H1 (cell line): ENCODE results near the gene SLC25A40. TPM values are rescaled to one million over a fixed set of nuclear protein-coding genes. Genes with fewer than 3 reads are reported as not detected.

Source experiments
- CTCF ChIA-PET: fragments of 300-600 bp; sonication (Branson Sonifier 250); formaldehyde crosslinking; loops from one replicate; lab custom pipeline; 2021; ENCODE audit not compliant: partially characterized antibody; lab: Charles Lee
- POLR2A ChIA-PET: fragments of 300-600 bp; sonication (Branson Sonifier 250); formaldehyde crosslinking; loops from one replicate; lab custom pipeline; 2021; ENCODE audit warnings: inconsistent platforms; ENCODE audit not compliant: partially characterized antibody; lab: Charles Lee
- DNase-seq, 2 experiments: peaks; one replicate each; pipeline versions ENCODE4 v3.0.0 to v3.0.0-alpha.2; 2010 to 2022; ENCODE audit warnings: low spot score in 2 of 2, low read depth in 1 of 2, mixed read lengths in 1 of 2
- FAIRE-seq: peaks from 2 replicates; lab custom pipeline; 2011; peaks lifted over from hg19 to GRCh38; lab: Jason Lieb, UNC
- H2AFZ ChIP-seq: 2 replicates; pipeline ENCODE4 v1.8.1; 2012; ENCODE audit warnings: low read length, inconsistent platforms
- H2AK5ac ChIP-seq: 2 replicates; pipeline ENCODE4 v1.6.1; 2013; ENCODE audit warnings: low read depth, low read length
- H2BK120ac ChIP-seq: replicated peaks from 2 replicates; pipeline ENCODE3; 2013; ENCODE audit warnings: low read depth, low read length, inconsistent platforms
- H2BK12ac ChIP-seq: 2 replicates; pipeline ENCODE4 v1.6.1; 2013; ENCODE audit warnings: low read depth, low read length
- H2BK15ac ChIP-seq: 2 replicates; pipeline ENCODE4 v1.6.1; 2013; ENCODE audit warnings: low read length
- H2BK20ac ChIP-seq: 2 replicates; pipeline ENCODE4 v1.6.1; 2013; ENCODE audit warnings: low read length
- H2BK5ac ChIP-seq: 2 replicates; pipeline ENCODE4 v1.6.1; 2013; ENCODE audit warnings: low read depth, low read length
- H3K14ac ChIP-seq: 2 replicates; pipeline ENCODE4 v1.6.1; 2013; ENCODE audit warnings: inconsistent platforms; ENCODE audit not compliant: insufficient read length
- H3K18ac ChIP-seq: 2 replicates; pipeline ENCODE4 v1.6.1; 2013; ENCODE audit warnings: low read length; ENCODE audit errors: extremely low read depth
- H3K23ac ChIP-seq: 2 replicates; pipeline ENCODE4 v1.6.1; 2013; ENCODE audit warnings: inconsistent platforms; ENCODE audit not compliant: insufficient read length
- H3K23me2 ChIP-seq: 2 replicates; pipeline ENCODE4 v1.6.1; 2013; ENCODE audit warnings: low read depth, low read length
- H3K27ac ChIP-seq: 2 replicates; pipeline ENCODE4 v1.6.1; 2011; ENCODE audit warnings: low read depth, low read length, inconsistent platforms
- H3K27me3 ChIP-seq, 4 experiments: replicated peaks in 1 of 4; 1 replicate in 1 of 4; 2 replicates in 3 of 4; pipeline versions ENCODE4 v1.6.1 to v1.8.1; 2011 to 2013; ENCODE audit warnings: low read length in 3 of 4, mild to moderate bottlenecking in 3 of 4, inconsistent platforms in 2 of 4, mixed read lengths in 2 of 4, moderate library complexity in 1 of 4; ENCODE audit not compliant: control insufficient read depth in 3 of 4, insufficient read depth in 3 of 4; ENCODE audit errors: extremely low read depth in 1 of 4
- H3K36me3 ChIP-seq, 4 experiments: 2 replicates each; pipeline versions ENCODE4 v1.6.1 to v1.8.1; 2011 to 2013; ENCODE audit warnings: mild to moderate bottlenecking in 4 of 4, low read length in 3 of 4, moderate library complexity in 2 of 4, control low read depth in 1 of 4, inconsistent platforms in 1 of 4; ENCODE audit not compliant: insufficient read depth in 4 of 4, control insufficient read depth in 2 of 4
- H3K4ac ChIP-seq: replicated peaks from 2 replicates; pipeline ENCODE3; 2013; ENCODE audit warnings: low read length, low read depth, mixed read lengths, inconsistent platforms; ENCODE audit not compliant: insufficient read length
- H3K4me1 ChIP-seq, 4 experiments: replicated peaks in 1 of 4; 1 replicate in 1 of 4; 2 replicates in 3 of 4; pipeline versions ENCODE4 v1.6.1 to v1.8.1; 2011 to 2013; ENCODE audit warnings: low read length in 3 of 4, inconsistent platforms in 2 of 4, mixed read lengths in 1 of 4; ENCODE audit not compliant: insufficient read depth in 4 of 4, control insufficient read depth in 3 of 4
- H3K4me2 ChIP-seq, 2 experiments: 2 replicates each; pipeline versions ENCODE4 v1.6.1 to v1.8.1; 2011 to 2013; ENCODE audit warnings: low read depth in 2 of 2, low read length in 2 of 2, control low read depth in 1 of 2, inconsistent platforms in 1 of 2, mild to moderate bottlenecking in 1 of 2; ENCODE audit not compliant: insufficient read depth in 1 of 2
- H3K4me3 ChIP-seq, 4 experiments: fragments of 200-600, 300-600 bp in 1 of 4; sonication (generic), shearing (Covaris generic), sonication (Bioruptor Twin) in 1 of 4; 2 replicates each; pipeline versions ENCODE4 v1.5.1 to v1.8.1; 2011 to 2016; ENCODE audit warnings: low read length in 4 of 4, low read depth in 3 of 4, control low read depth in 2 of 4, inconsistent platforms in 2 of 4, mild to moderate bottlenecking in 2 of 4, mixed read lengths in 1 of 4, moderate library complexity in 1 of 4; ENCODE audit not compliant: insufficient read depth in 2 of 4; ENCODE audit errors: extremely low read depth in 1 of 4
- H3K56ac ChIP-seq: replicated peaks from 2 replicates; pipeline ENCODE3; 2013; ENCODE audit warnings: low read depth, mild to moderate bottlenecking, mixed read lengths, low read length, inconsistent platforms; ENCODE audit not compliant: insufficient read length
- H3K79me1 ChIP-seq: 2 replicates; pipeline ENCODE4 v1.6.1; 2013; ENCODE audit warnings: low read depth, low read length, control low read depth
- H3K79me2 ChIP-seq, 2 experiments: 2 replicates each; pipeline versions ENCODE4 v1.6.1 to v1.8.1; 2012 to 2013; ENCODE audit warnings: low read length in 2 of 2, mild to moderate bottlenecking in 2 of 2, inconsistent platforms in 1 of 2; ENCODE audit not compliant: insufficient read depth in 2 of 2, control insufficient read depth in 1 of 2
- H3K9ac ChIP-seq, 4 experiments: replicated peaks in 1 of 4; 1 replicate in 1 of 4; 2 replicates in 3 of 4; pipeline versions ENCODE4 v1.6.1 to v1.8.1; 2011 to 2013; ENCODE audit warnings: low read depth in 3 of 4, low read length in 3 of 4, control low read depth in 2 of 4, mild to moderate bottlenecking in 2 of 4, moderate library complexity in 2 of 4, inconsistent platforms in 1 of 4; ENCODE audit errors: extremely low read depth in 1 of 4
- H3K9me3 ChIP-seq, 2 experiments: 2 replicates each; pipeline versions ENCODE4 v1.6.1 to v1.8.1; 2012 to 2013; ENCODE audit warnings: mild to moderate bottlenecking in 2 of 2, moderate library complexity in 2 of 2, control low read depth in 1 of 2, inconsistent platforms in 1 of 2, low read depth in 1 of 2, low read length in 1 of 2, mixed read lengths in 1 of 2; ENCODE audit not compliant: insufficient read depth in 2 of 2
- H4K20me1 ChIP-seq, 2 experiments: replicated peaks in 1 of 2; 2 replicates each; pipeline versions ENCODE3 to v1.8.1; 2011 to 2013; ENCODE audit warnings: inconsistent platforms in 2 of 2, low read length in 2 of 2, mild to moderate bottlenecking in 1 of 2; ENCODE audit not compliant: insufficient read depth in 2 of 2, control insufficient read depth in 1 of 2
- H4K5ac ChIP-seq: 2 replicates; pipeline ENCODE4 v1.6.1; 2013; ENCODE audit warnings: low read length, low read depth, mixed read lengths, inconsistent platforms; ENCODE audit not compliant: insufficient read length
- H4K8ac ChIP-seq: 2 replicates; pipeline ENCODE4 v1.8.0; 2013; ENCODE audit warnings: mild to moderate bottlenecking, moderate library complexity, low read length, inconsistent platforms; ENCODE audit not compliant: insufficient read depth; ENCODE audit errors: extremely low read depth
- H4K91ac ChIP-seq: replicated peaks from 2 replicates; pipeline ENCODE3; 2013; ENCODE audit warnings: low read length, mixed read lengths, inconsistent platforms; ENCODE audit not compliant: insufficient read length
- ASH2L ChIP-seq: fragments of 200-600, 300-600 bp; sonication (generic); IDR thresholded peaks from one replicate; pipeline ENCODE4 v1.7.1; 2017; ENCODE audit warnings: low read length
- CBX5 ChIP-seq: fragments of 300-800, 300-1000 bp; sonication (generic); IDR thresholded peaks from 2 replicates; pipeline ENCODE4 v1.7.1; 2016; ENCODE audit warnings: antibody characterized with exemption, low read length, low read depth
- EGR1 ChIP-seq: IDR thresholded peaks from 2 replicates; pipeline ENCODE4 v1.6.1; 2011; ENCODE audit warnings: low read depth, low read length, borderline replicate concordance
- FOSL1 ChIP-seq: IDR thresholded peaks from 2 replicates; pipeline ENCODE4 v1.6.1; 2011; ENCODE audit warnings: mild to moderate bottlenecking, low read depth, low read length, moderate library complexity; ENCODE audit not compliant: insufficient read depth
- PHF8 ChIP-seq: fragments of 200-600 bp; sonication (generic); conservative IDR thresholded peaks from 2 replicates; pipeline ENCODE4 v1.7.1; 2012; ENCODE audit warnings: low read depth, mild to moderate bottlenecking, inconsistent platforms, low read length, moderate library complexity
- POU5F1 ChIP-seq: IDR thresholded peaks from 2 replicates; pipeline ENCODE4 v1.6.1; 2011; ENCODE audit warnings: low read depth, mild to moderate bottlenecking, low read length, moderate library complexity
- RAD21 ChIP-seq, 2 experiments: IDR thresholded peaks in 1 of 2; conservative IDR thresholded peaks in 1 of 2; 2 replicates each; pipeline ENCODE4 v1.6.1; 2011; ENCODE audit warnings: low read depth in 2 of 2, low read length in 2 of 2, improper control_type of control experiment in 1 of 2, inconsistent platforms in 1 of 2, mild to moderate bottlenecking in 1 of 2, moderate library complexity in 1 of 2
- SP1 ChIP-seq: IDR thresholded peaks from 2 replicates; pipeline ENCODE4 v1.6.1; 2011; ENCODE audit warnings: low read depth, low read length
- SUZ12 ChIP-seq: fragments of 200-600 bp; sonication (generic); IDR thresholded peaks from 2 replicates; pipeline ENCODE4 v1.6.1; 2012; ENCODE audit warnings: mild to moderate bottlenecking, inconsistent platforms, low read length, moderate library complexity, mixed read lengths
- TBP ChIP-seq: IDR thresholded peaks from 2 replicates; pipeline ENCODE4 v1.6.1; 2011; ENCODE audit warnings: low read depth, low read length, improper control_type of control experiment
- USF2 ChIP-seq: IDR thresholded peaks from 2 replicates; pipeline ENCODE4 v1.6.1; 2011; ENCODE audit warnings: low read length, improper control_type of control experiment
- WGBS, 2 experiments: shearing (Covaris generic) in 1 of 2; methylation state at CpG; one replicate each; pipeline versions ENCODE4 v1.1.6 to v1.1.7; 2013 to 2015; ENCODE audit warnings: low lambda C conversion rate in 2 of 2, mixed read lengths in 2 of 2, inconsistent platforms in 1 of 2, low coverage in 1 of 2, missing lambda C conversion rate in 1 of 2; ENCODE audit not compliant: insufficient replicate concordance in 2 of 2, insufficient coverage in 1 of 2, insufficient read length in 1 of 2; ENCODE audit errors: extremely low coverage in 1 of 2, missing lambda C conversion rate in 1 of 2; 5-methylcytosine and 5-hydroxymethylcytosine counted together
- polyA plus RNA-seq, 7 experiments: library from polyadenylated mRNA; depleted of rRNA in 3 of 7; stranded (reverse) in 5 of 7; unstranded in 2 of 7; fragments of >200 nt in 5 of 7; fragments of 200-250 nt in 2 of 7; gene quantifications; 1 replicate in 5 of 7; 2 replicates in 1 of 7; 4 replicates in 1 of 7; pipeline versions ENCODE4 v1.2.1 to v1.2.3, GENCODE V29; 2011 to 2013; ENCODE audit warnings: missing spikeins in 2 of 7, mixed read lengths in 2 of 7
- total RNA-seq: library from RNA; stranded (reverse); fragmentation: NEBNext Ultra II Directional; extraction: Animal tissue kit (Norgen Biotek cat#: 25700); gene quantifications from 2 replicates; pipeline ENCODE4 v1.2.1, GENCODE V29; 2021
- TF ChIP-seq, protein P1 (sequence below): IDR thresholded peaks from 2 replicates; pipeline ENCODE4 v1.6.1; 2012; ENCODE audit warnings: low read length, inconsistent platforms

Gene SLC25A40
- total and polyA plus RNA-seq, 2 of the 8 experiments (the other 6 are each of a cell fraction or from before 2014, with no cell fraction given), result 6.5 to 17.3 TPM

GRCh38 chr7:87918740-87919139 lies 42.6 kb upstream of the SLC25A40 start:
- FAIRE-seq (no peak), DNase-seq (no peak)
- no peak overlapping the region for H4K8ac ChIP-seq
- H3K9me3 ChIP-seq, result no peaks in the 10 kb centered on the region
- no peak overlapping the region for H2AFZ ChIP-seq
- no peaks in the 10 kb centered on the region for H3K23me2 ChIP-seq
- ChIA-PET POLR2A (no interaction called here), CTCF (interaction anchor here (1.4 to 2.2 kb wide), 2 partner anchors 9 to 32 kb away, joined by 5 to 7 read pairs; no protein-coding TSS in a partner anchor)
- H2AK5ac ChIP-seq, result no peak overlapping the region
- no peak overlapping the region for H3K56ac ChIP-seq
- WGBS, 2 experiments, result 86% methylated on average over 1 of the region's 1 CpG; no CpG with 5 or more reads in 1 of the 2 experiments
- H3K23ac ChIP-seq, result no peak overlapping the region
- no peak overlapping the region for H3K27ac ChIP-seq
- H2BK120ac ChIP-seq, result no peak overlapping the region
- H2BK5ac ChIP-seq, result no peak overlapping the region
- H4K5ac ChIP-seq, result no peak overlapping the region
- no peak overlapping the region for H3K14ac ChIP-seq
- H4K91ac ChIP-seq, result no peak overlapping the region
- no peak overlapping the region for H3K9ac ChIP-seq
- H3K4ac ChIP-seq, result no peak overlapping the region
- H3K4me1 ChIP-seq, result peaks cover 0 to 3% (median 0%) of the 10 kb centered on the region in 4 experiments; a peak in 1 of 7 replicates
- H3K27me3 ChIP-seq, result no peaks in the 10 kb centered on the region
- no peak overlapping the region for H3K4me3 ChIP-seq
- H2BK12ac ChIP-seq, result no peak overlapping the region
- H3K79me1 ChIP-seq, result no peaks in the 10 kb centered on the region
- H3K79me2 ChIP-seq, result no peaks in the 10 kb centered on the region
- H3K4me2 ChIP-seq, result no peak overlapping the region
- no peaks in the 10 kb centered on the region for H3K36me3 ChIP-seq
- H4K20me1 ChIP-seq, result no peaks in the 10 kb centered on the region
- H2BK15ac ChIP-seq, result no peak overlapping the region
- H3K18ac ChIP-seq, result no peak overlapping the region
- no peak overlapping the region for H2BK20ac ChIP-seq
- TF ChIP-seq RAD21 (IDR thresholded peaks at IDR 0.05 in 1 of 2, conservative IDR thresholded peaks at IDR 0.05 in 1 of 2; ENCODE audit: low read depth in 2 of 2, low read length in 2 of 2) (no peak), PHF8 (no peak), EGR1 (no peak), ASH2L (no peak), POU5F1 (no peak), TBP (no peak), FOSL1 (no peak), SP1 (no peak), USF2 (no peak), CBX5 (no peak), SUZ12 (no peak)
- TF ChIP-seq, protein P1, sequence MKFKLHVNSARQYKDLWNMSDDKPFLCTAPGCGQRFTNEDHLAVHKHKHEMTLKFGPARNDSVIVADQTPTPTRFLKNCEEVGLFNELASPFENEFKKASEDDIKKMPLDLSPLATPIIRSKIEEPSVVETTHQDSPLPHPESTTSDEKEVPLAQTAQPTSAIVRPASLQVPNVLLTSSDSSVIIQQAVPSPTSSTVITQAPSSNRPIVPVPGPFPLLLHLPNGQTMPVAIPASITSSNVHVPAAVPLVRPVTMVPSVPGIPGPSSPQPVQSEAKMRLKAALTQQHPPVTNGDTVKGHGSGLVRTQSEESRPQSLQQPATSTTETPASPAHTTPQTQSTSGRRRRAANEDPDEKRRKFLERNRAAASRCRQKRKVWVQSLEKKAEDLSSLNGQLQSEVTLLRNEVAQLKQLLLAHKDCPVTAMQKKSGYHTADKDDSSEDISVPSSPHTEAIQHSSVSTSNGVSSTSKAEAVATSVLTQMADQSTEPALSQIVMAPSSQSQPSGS, result no peak
